Neural progenitor cell (in vitro differentiated cells): Measurements from ENCODE around the gene ATP4A. TPM values are rescaled to one million over a fixed set of nuclear protein-coding genes. Genes with fewer than 3 reads are reported as not detected.

Experiments
- DNase-seq: peaks from one replicate; pipeline ENCODE4 v3.0.0-alpha.2; 2016; ENCODE audit warnings: low spot score
- H2AFZ ChIP-seq: fragments of 200-600 bp; sonication (generic); replicated peaks from 2 replicates; pipeline ENCODE4 v1.6.1; 2016; ENCODE audit warnings: antibody characterized with exemption
- H3F3A ChIP-seq: fragments of 200-600 bp; sonication (generic); 2 replicates; pipeline ENCODE4 v1.6.1; 2016; ENCODE audit warnings: antibody characterized with exemption, low read depth
- H3K27ac ChIP-seq: fragments of 200-600 bp; sonication (generic); 2 replicates; pipeline ENCODE4 v1.5.1; 2016; ENCODE audit warnings: mild to moderate bottlenecking
- H3K27me3 ChIP-seq: fragments of 200-600 bp; sonication (generic); 2 replicates; pipeline ENCODE4 v1.6.1; 2016; ENCODE audit warnings: mild to moderate bottlenecking, moderate library complexity
- H3K36me3 ChIP-seq: fragments of 200-600 bp; sonication (generic); 2 replicates; pipeline ENCODE4 v1.5.1; 2016
- H3K4me1 ChIP-seq: fragments of 200-600 bp; sonication (generic); 2 replicates; pipeline ENCODE4 v1.6.1; 2016; ENCODE audit warnings: mixed run types
- H3K4me2 ChIP-seq: fragments of 200-600 bp; sonication (generic); 2 replicates; pipeline ENCODE4 v1.6.1; 2016
- H3K4me3 ChIP-seq: fragments of 200-600 bp; sonication (generic); 2 replicates; pipeline ENCODE4 v1.5.1; 2016
- H3K79me2 ChIP-seq: fragments of 200-600 bp; sonication (generic); 2 replicates; pipeline ENCODE4 v1.6.1; 2016; ENCODE audit warnings: low read depth
- H3K9ac ChIP-seq: fragments of 200-600 bp; sonication (generic); 2 replicates; pipeline ENCODE4 v1.6.1; 2016
- H3K9me3 ChIP-seq: fragments of 200-600 bp; sonication (generic); 2 replicates; pipeline ENCODE4 v1.5.1; 2016; ENCODE audit warnings: low read depth
- H4K20me1 ChIP-seq: fragments of 200-600 bp; sonication (generic); 2 replicates; pipeline ENCODE4 v1.6.1; 2016; ENCODE audit warnings: low read depth
- H3K27ac Mint-ChIP-seq: 3 replicates; pipeline ENCODE4 v1.8.0; 2021; ENCODE audit warnings: mixed read lengths
- H3K27me3 Mint-ChIP-seq: 2 replicates; pipeline ENCODE4 v1.8.0; 2022; ENCODE audit warnings: low read depth, mild to moderate bottlenecking, inconsistent platforms, moderate library complexity, mixed read lengths; ENCODE audit not compliant: insufficient read depth
- H3K36me3 Mint-ChIP-seq: 3 replicates; pipeline ENCODE4 v1.8.0; 2021; ENCODE audit warnings: mixed read lengths
- H3K4me1 Mint-ChIP-seq: 3 replicates; pipeline ENCODE4 v1.8.0; 2021; ENCODE audit warnings: mixed read lengths
- H3K4me3 Mint-ChIP-seq: 3 replicates; pipeline ENCODE4 v1.8.0; 2021; ENCODE audit warnings: mild to moderate bottlenecking, moderate library complexity, mixed read lengths
- H3K9me3 Mint-ChIP-seq: 3 replicates; pipeline ENCODE4 v1.8.0; 2020; ENCODE audit warnings: mixed read lengths
- EZH2 ChIP-seq: fragments of 200-600 bp; sonication (generic); IDR thresholded peaks from 2 replicates; pipeline ENCODE4 v1.6.1; 2017; ENCODE audit warnings: antibody characterized with exemption, mild to moderate bottlenecking, moderate library complexity
- EZH2phosphoT487 ChIP-seq: fragments of 200-600 bp; sonication (generic); IDR thresholded peaks from 2 replicates; pipeline ENCODE4 v1.6.1; 2017; ENCODE audit warnings: antibody characterized with exemption
- total RNA-seq: library from RNA; depleted of rRNA; stranded (reverse); fragments of >200 nt; gene quantifications from 2 replicates; pipeline ENCODE4 v1.2.3, GENCODE V29; 2015; ENCODE audit warnings: low replicate concordance
- TF ChIP-seq, protein P1 (sequence below): fragments of 200-600 bp; sonication (generic); IDR thresholded peaks from 2 replicates; pipeline ENCODE4 v1.5.1; 2017; ENCODE audit warnings: antibody characterized with exemption, mild to moderate bottlenecking

Gene ATP4A
- total RNA-seq, 1 donor from 2014 or later = not detected

DNA sequence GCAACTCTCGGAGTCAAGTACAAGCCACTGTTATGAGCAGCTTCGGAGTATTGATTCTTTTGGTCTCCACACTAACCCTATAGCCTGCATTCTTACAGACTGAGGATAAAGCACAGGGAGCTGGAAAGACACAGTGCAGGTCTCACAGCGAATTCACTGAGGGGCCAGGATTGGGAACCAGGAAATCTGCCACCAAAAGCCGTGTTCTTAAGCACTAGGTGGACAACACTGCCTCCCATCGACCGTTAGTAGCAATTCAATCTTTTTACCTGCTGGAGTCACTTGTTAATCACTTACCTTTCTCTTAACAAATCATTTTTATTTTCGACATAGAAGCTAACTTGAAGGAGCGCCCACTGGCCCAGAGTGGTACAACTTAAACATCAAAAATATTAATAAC lies 28.8 kb upstream of the ATP4A start:
- TF ChIP-seq, protein P1, sequence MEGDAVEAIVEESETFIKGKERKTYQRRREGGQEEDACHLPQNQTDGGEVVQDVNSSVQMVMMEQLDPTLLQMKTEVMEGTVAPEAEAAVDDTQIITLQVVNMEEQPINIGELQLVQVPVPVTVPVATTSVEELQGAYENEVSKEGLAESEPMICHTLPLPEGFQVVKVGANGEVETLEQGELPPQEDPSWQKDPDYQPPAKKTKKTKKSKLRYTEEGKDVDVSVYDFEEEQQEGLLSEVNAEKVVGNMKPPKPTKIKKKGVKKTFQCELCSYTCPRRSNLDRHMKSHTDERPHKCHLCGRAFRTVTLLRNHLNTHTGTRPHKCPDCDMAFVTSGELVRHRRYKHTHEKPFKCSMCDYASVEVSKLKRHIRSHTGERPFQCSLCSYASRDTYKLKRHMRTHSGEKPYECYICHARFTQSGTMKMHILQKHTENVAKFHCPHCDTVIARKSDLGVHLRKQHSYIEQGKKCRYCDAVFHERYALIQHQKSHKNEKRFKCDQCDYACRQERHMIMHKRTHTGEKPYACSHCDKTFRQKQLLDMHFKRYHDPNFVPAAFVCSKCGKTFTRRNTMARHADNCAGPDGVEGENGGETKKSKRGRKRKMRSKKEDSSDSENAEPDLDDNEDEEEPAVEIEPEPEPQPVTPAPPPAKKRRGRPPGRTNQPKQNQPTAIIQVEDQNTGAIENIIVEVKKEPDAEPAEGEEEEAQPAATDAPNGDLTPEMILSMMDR = peak; percentile 73
- TF ChIP-seq EZH2phosphoT487 (no peak), EZH2 (no peak)
- Histone ChIP-seq H2AFZ (peak overlapping the region; percentile 27), H3K9ac (no peak overlapping the region), H3K4me1 (no peaks in the 10 kb centered on the region), H4K20me1 (no peaks in the 10 kb centered on the region), H3K4me3 (no peak overlapping the region), H3K4me2 (no peak overlapping the region), H3K27ac (no peak overlapping the region), H3K27me3 (no peaks in the 10 kb centered on the region), H3F3A (no peaks in the 10 kb centered on the region), H3K79me2 (no peaks in the 10 kb centered on the region), H3K36me3 (no peaks in the 10 kb centered on the region), H3K9me3 (no peaks in the 10 kb centered on the region)
- H3K4me3 Mint-ChIP-seq = no peak overlapping the region
- peaks cover 9% of the 10 kb centered on the region for H3K27me3 Mint-ChIP-seq
- no peaks in the 10 kb centered on the region for H3K36me3 Mint-ChIP-seq
- H3K4me1 Mint-ChIP-seq = peaks cover 5% of the 10 kb centered on the region
- DNase-seq = peak; percentile 76
- no peaks in the 10 kb centered on the region for H3K9me3 Mint-ChIP-seq
- H3K27ac Mint-ChIP-seq = no peak overlapping the region

DNA sequence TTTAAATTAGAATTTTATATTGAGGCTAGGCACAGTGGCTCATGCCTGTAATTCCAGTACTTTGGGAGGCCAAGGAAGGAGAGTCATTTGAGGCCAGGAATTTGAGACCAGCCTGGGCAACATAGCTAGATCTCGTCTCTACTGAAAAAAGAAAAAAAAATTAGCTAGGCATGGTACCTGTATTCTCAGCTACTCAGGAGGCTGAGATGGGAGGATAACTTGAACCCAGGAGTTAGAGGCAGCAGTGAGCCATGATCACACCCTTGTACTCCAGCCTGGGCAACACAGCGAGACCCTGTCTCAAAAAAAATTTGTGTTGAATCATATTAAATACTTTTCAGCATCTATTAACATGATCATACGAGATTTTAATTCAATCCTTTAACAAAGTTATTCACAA lies 27.4 kb upstream of the ATP4A start:
- DNase-seq = no peak
- Histone ChIP-seq H3K79me2 (no peaks in the 10 kb centered on the region), H3K36me3 (no peaks in the 10 kb centered on the region), H4K20me1 (no peaks in the 10 kb centered on the region), H3K9ac (no peak overlapping the region), H3K9me3 (no peaks in the 10 kb centered on the region), H3K27ac (no peak overlapping the region), H3K4me2 (no peak overlapping the region), H3F3A (no peaks in the 10 kb centered on the region), H2AFZ (no peak overlapping the region), H3K4me1 (no peaks in the 10 kb centered on the region), H3K27me3 (no peaks in the 10 kb centered on the region), H3K4me3 (no peak overlapping the region)
- H3K4me1 Mint-ChIP-seq = peaks cover 11% of the 10 kb centered on the region
- H3K27ac Mint-ChIP-seq = no peak overlapping the region
- peaks cover 3% of the 10 kb centered on the region for H3K9me3 Mint-ChIP-seq
- TF ChIP-seq, protein P1 = no peak
- no peak for TF ChIP-seq EZH2
- no peak for TF ChIP-seq EZH2phosphoT487
- peaks cover 9% of the 10 kb centered on the region for H3K27me3 Mint-ChIP-seq
- H3K36me3 Mint-ChIP-seq = no peaks in the 10 kb centered on the region
- H3K4me3 Mint-ChIP-seq = no peak overlapping the region

DNA sequence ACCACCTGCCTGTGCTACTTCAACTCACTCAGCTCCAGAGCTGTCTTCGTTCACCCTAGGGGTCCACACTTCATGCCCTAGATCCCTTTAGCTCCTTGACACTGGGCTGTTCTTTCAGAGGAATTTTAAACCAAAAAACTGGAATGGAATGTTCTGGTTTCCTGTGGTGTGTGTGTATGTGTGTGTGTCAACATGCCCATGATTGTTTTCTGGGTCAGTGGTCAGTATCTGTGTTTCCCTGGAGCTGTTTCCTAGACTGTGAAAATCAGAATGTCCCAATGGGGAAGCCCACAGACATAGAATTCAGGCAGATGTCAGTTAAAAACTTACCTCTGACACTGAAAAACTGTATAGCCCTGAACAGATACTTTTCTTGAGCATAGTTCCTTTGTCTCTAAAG lies 23.9 kb upstream of the ATP4A start:
- Mint-ChIP-seq H3K9me3 (peaks cover 3% of the 10 kb centered on the region), H3K27ac (no peak overlapping the region), H3K27me3 (peaks cover 3% of the 10 kb centered on the region), H3K4me3 (no peak overlapping the region), H3K36me3 (no peaks in the 10 kb centered on the region), H3K4me1 (peaks cover 11% of the 10 kb centered on the region)
- no peaks in the 10 kb centered on the region for H3K79me2 ChIP-seq
- H2AFZ ChIP-seq = no peak overlapping the region
- H3K9me3 ChIP-seq = no peaks in the 10 kb centered on the region
- no peak overlapping the region for H3K9ac ChIP-seq
- no peaks in the 10 kb centered on the region for H3K36me3 ChIP-seq
- no peak overlapping the region for H3K27ac ChIP-seq
- no peaks in the 10 kb centered on the region for H3F3A ChIP-seq
- no peak for DNase-seq
- no peaks in the 10 kb centered on the region for H4K20me1 ChIP-seq
- H3K4me3 ChIP-seq = no peak overlapping the region
- H3K4me1 ChIP-seq = no peaks in the 10 kb centered on the region
- no peak overlapping the region for H3K4me2 ChIP-seq
- H3K27me3 ChIP-seq = peaks cover 26% of the 10 kb centered on the region
- no peak for TF ChIP-seq EZH2
- TF ChIP-seq, protein P1 = no peak
- TF ChIP-seq EZH2phosphoT487 = no peak

DNA sequence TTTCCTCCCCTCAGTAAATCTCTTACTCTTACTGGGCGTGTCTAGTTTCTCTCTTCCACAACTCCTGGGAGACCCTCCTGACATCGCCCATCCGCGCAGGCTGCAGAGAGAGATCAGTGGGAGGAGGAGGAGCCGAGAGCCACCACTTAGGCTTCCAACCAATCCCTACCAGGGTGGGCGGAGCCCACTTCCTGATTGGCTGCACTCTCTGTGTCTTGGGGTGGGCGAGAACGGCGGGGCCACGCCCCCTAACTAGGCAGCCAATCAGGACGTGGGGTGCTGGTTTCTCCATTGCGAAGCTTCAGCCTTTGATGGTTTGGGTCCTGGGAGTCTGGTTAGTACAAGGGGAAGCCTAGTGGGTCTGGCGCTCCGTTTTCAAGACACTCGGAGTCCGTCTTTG lies 22.4 kb upstream of the ATP4A start, which contains the start of gene PMIS2:
Gene PMIS2 (plus strand): TSS at position 326 of the 400 bp plus-strand sequence. CDS start 87 bp downstream, outside the sequence.
- Histone ChIP-seq H3K79me2 (no peaks in the 10 kb centered on the region), H3K4me2 (no peak within 1 kb of the TSS), H2AFZ (no peak within 1 kb of the TSS), H3F3A (no peaks in the 10 kb centered on the region), H3K4me1 (no peaks in the 10 kb centered on the region), H3K36me3 (no peaks in the 10 kb centered on the region), H3K27me3 (peaks cover 26% of the 10 kb centered on the region), H3K9me3 (no peaks in the 10 kb centered on the region), H3K4me3 (no peak within 1 kb of the TSS), H4K20me1 (no peaks in the 10 kb centered on the region), H3K27ac (no peak within 1 kb of the TSS), H3K9ac (no peak within 1 kb of the TSS)
- Mint-ChIP-seq H3K9me3 (peaks cover 3% of the 10 kb centered on the region), H3K27ac (no peak within 1 kb of the TSS), H3K27me3 (peaks cover 3% of the 10 kb centered on the region), H3K4me1 (peaks cover 11% of the 10 kb centered on the region), H3K36me3 (no peaks in the 10 kb centered on the region), H3K4me3 (no peak within 1 kb of the TSS)
- TF ChIP-seq EZH2phosphoT487 (no peak), EZH2 (no peak)
- TF ChIP-seq, protein P1 = no peak
- peak; percentile 38 for DNase-seq
